ENCODE data around the gene PIGS. TPM values are rescaled to one million over a fixed set of nuclear protein-coding genes. Genes with fewer than 3 reads are reported as not detected.

The PIGS gene
- total and polyA plus RNA-seq, 2 of the 13 experiments (the other 11 are each of a cell fraction or from before 2014, with no cell fraction given): 31.7 to 42.6 TPM

- no peak for TF ChIP-seq ZNF407 (CRISPR knock-in tag; IDR thresholded peaks at IDR 0.05; ENCODE audit: not compliant biosample characterization)
- no peak for TF ChIP-seq JUNB (CRISPR knock-in tag; IDR thresholded peaks at IDR 0.05; ENCODE audit: borderline replicate concordance)
- TF ChIP-seq ZNF225 (CRISPR knock-in tag; IDR thresholded peaks at IDR 0.05): no peak
- no peak for TF ChIP-seq HNRNPH1 (optimal IDR thresholded peaks at IDR 0.05; ENCODE audit: low read depth, low read length)
- TF ChIP-seq ZFY (CRISPR knock-in tag; IDR thresholded peaks at IDR 0.05): peak; percentile 42; the same call in 1 of the 2 replicates
- no peak for TF ChIP-seq ZNF18 (CRISPR knock-in tag; IDR thresholded peaks at IDR 0.05; ENCODE audit: insufficient replicate concordance)
- no peak for TF ChIP-seq TFE3 (CRISPR knock-in tag; IDR thresholded peaks at IDR 0.05)
- TF ChIP-seq NFKB2 (CRISPR knock-in tag; IDR thresholded peaks at IDR 0.05; ENCODE audit: borderline replicate concordance): no peak
- TF ChIP-seq IKZF4 (CRISPR knock-in tag; IDR thresholded peaks at IDR 0.05; ENCODE audit: borderline replicate concordance, low read depth, not compliant biosample characterization): no peak
- no peak; the same call in 1 of the 2 replicates for TF ChIP-seq MXD4 (CRISPR knock-in tag; IDR thresholded peaks at IDR 0.05)
- no peak for TF ChIP-seq SMAD1 (CRISPR knock-in tag; IDR thresholded peaks at IDR 0.05; ENCODE audit: borderline replicate concordance, low read depth)
- TF ChIP-seq MLLT10 (CRISPR knock-in tag; IDR thresholded peaks at IDR 0.05): no peak
- TF ChIP-seq CENPT (CRISPR knock-in tag; IDR thresholded peaks at IDR 0.05; ENCODE audit: low read depth): no peak
- no peak for TF ChIP-seq MAZ (IDR thresholded peaks at IDR 0.05; ENCODE audit: borderline replicate concordance, low read depth, low read length)
- TF ChIP-seq MAZ (CRISPR knock-in tag; IDR thresholded peaks at IDR 0.05; ENCODE audit: low read depth): no peak
- peak; percentile 23 for TF ChIP-seq TARDBP (CRISPR knock-in tag; IDR thresholded peaks at IDR 0.05)
- TF ChIP-seq NR2F2 (IDR thresholded peaks at IDR 0.05; ENCODE audit: borderline replicate concordance, low read depth): no peak
These were observed 28.2 kb upstream of the PIGS start (continued) for GRCh38 chr17:28599311-28600184.
